Smooth muscle cell (in vitro differentiated cells): Measurements from ENCODE around the gene MTRR. TPM values are rescaled to one million over a fixed set of nuclear protein-coding genes. Genes with fewer than 3 reads are reported as not detected.

Experiments used
- DNase-seq: peaks from one replicate; lab custom pipeline; 2025; ENCODE audit not compliant: unreplicated experiment; lab: John Stamatoyannopoulos, UW
- H2AFZ ChIP-seq: fragments of 200-600 bp; sonication (generic); 2 replicates; pipeline ENCODE4 v1.6.0; 2016; ENCODE audit warnings: antibody characterized with exemption, low read depth, mild to moderate bottlenecking
- H3F3A ChIP-seq: fragments of 200-600 bp; sonication (generic); 2 replicates; pipeline ENCODE4 v1.6.0; 2017; ENCODE audit warnings: antibody characterized with exemption, low read depth
- H3K27ac ChIP-seq: fragments of 200-600 bp; sonication (generic); 2 replicates; pipeline ENCODE4 v1.5.1; 2016; ENCODE audit warnings: low read depth, mild to moderate bottlenecking
- H3K27me3 ChIP-seq: fragments of 200-600 bp; sonication (generic); 2 replicates; pipeline ENCODE4 v1.6.1; 2016; ENCODE audit warnings: low read depth, mild to moderate bottlenecking
- H3K36me3 ChIP-seq: fragments of 200-600 bp; sonication (generic); 2 replicates; pipeline ENCODE4 v1.5.1; 2016; ENCODE audit warnings: low read depth
- H3K4me1 ChIP-seq: fragments of 200-600 bp; sonication (generic); 2 replicates; pipeline ENCODE4 v1.5.1; 2016; ENCODE audit warnings: low read depth
- H3K4me2 ChIP-seq: fragments of 200-600 bp; sonication (generic); 2 replicates; pipeline ENCODE4 v1.6.0; 2016; ENCODE audit warnings: mild to moderate bottlenecking
- H3K4me3 ChIP-seq: fragments of 200-600 bp; sonication (generic); 2 replicates; pipeline ENCODE4 v1.5.1; 2016; ENCODE audit warnings: mild to moderate bottlenecking
- H3K79me2 ChIP-seq: fragments of 200-600 bp; sonication (generic); 2 replicates; pipeline ENCODE4 v1.6.0; 2016; ENCODE audit warnings: low read depth, mild to moderate bottlenecking
- H3K9ac ChIP-seq: fragments of 200-600 bp; sonication (generic); 2 replicates; pipeline ENCODE4 v1.6.0; 2016; ENCODE audit warnings: low read depth
- H3K9me3 ChIP-seq: fragments of 200-600 bp; sonication (generic); replicated peaks from 2 replicates; pipeline ENCODE4 v1.5.1; 2016; ENCODE audit warnings: low read depth
- H4K20me1 ChIP-seq: fragments of 200-600 bp; sonication (generic); 2 replicates; pipeline ENCODE4 v1.6.0; 2016; ENCODE audit warnings: low read depth
- CTCF ChIP-seq: fragments of 200-600 bp; sonication (generic); IDR thresholded peaks from 2 replicates; pipeline ENCODE4 v1.5.1; 2017; ENCODE audit warnings: borderline replicate concordance, mild to moderate bottlenecking, antibody characterized with exemption; ENCODE audit not compliant: insufficient read depth, poor library complexity, severe bottlenecking
- WGBS: methylation state at CpG from one replicate; pipeline ENCODE4 v1.1.7; 2016; ENCODE audit warnings: low lambda C conversion rate; 5-methylcytosine and 5-hydroxymethylcytosine counted together
- polyA plus RNA-seq: library from polyadenylated mRNA; unstranded; fragments of >200 nt; fragmentation: Nextera tagmentation; extraction: Ambion mirVana; gene quantifications from 2 replicates; pipeline ENCODE4 v1.2.1, GENCODE V29; 2016
- total RNA-seq: library from RNA; depleted of rRNA; stranded (reverse); fragments of >200 nt; gene quantifications from 2 replicates; pipeline ENCODE4 v1.2.3, GENCODE V29; 2014

MTRR gene
- total and polyA plus RNA-seq, 2 experiments from 2014 or later = 16.2 to 23.7 TPM

- peak; percentile 35 for DNase-seq
- H3K4me3 ChIP-seq = peak overlapping the region; percentile 80
- H3K79me2 ChIP-seq = no peaks in the 10 kb centered on the region
- no peaks in the 10 kb centered on the region for H3K4me1 ChIP-seq
- H2AFZ ChIP-seq = peak overlapping the region; percentile 64
- H3K36me3 ChIP-seq = no peaks in the 10 kb centered on the region
- WGBS = 3% methylated on average over 40 of the region's 44 CpGs
- no peaks in the 10 kb centered on the region for H4K20me1 ChIP-seq
- H3F3A ChIP-seq = no peaks in the 10 kb centered on the region
- TF ChIP-seq CTCF = peak; percentile 9
- no peaks in the 10 kb centered on the region for H3K27me3 ChIP-seq
- H3K27ac ChIP-seq = no peak overlapping the region
- H3K4me2 ChIP-seq = peak overlapping the region; percentile 95
- H3K9ac ChIP-seq = no peak overlapping the region
- H3K9me3 ChIP-seq = no peaks in the 10 kb centered on the region
Observed at GRCh38 chr5:7849681-7850394, 19.1 kb upstream of the MTRR start.

GRCh38 chr5:7850395-7851239 lies 18.3 kb upstream of the MTRR start, which contains the start of gene CFAP90:
TSS of gene CFAP90 (minus strand) at chr5:7851133. CDS start at chr5:7851021, 112 bp downstream.
- H3K9me3 ChIP-seq = no peaks in the 10 kb centered on the region
- H3K9ac ChIP-seq = peak within 1 kb of the TSS; percentile 80
- peak; percentile 41 for DNase-seq
- H3K4me2 ChIP-seq = peak within 1 kb of the TSS; percentile 95
- H3K4me1 ChIP-seq = no peaks in the 10 kb centered on the region
- no peaks in the 10 kb centered on the region for H4K20me1 ChIP-seq
- TF ChIP-seq CTCF = peak; percentile 55
- WGBS = under 1% methylated on average over 15 of the region's 76 CpGs
- H3K79me2 ChIP-seq = no peaks in the 10 kb centered on the region
- H3F3A ChIP-seq = no peaks in the 10 kb centered on the region
- H2AFZ ChIP-seq = peak within 1 kb of the TSS; percentile 96
- H3K27me3 ChIP-seq = no peaks in the 10 kb centered on the region
- no peaks in the 10 kb centered on the region for H3K36me3 ChIP-seq
- peak within 1 kb of the TSS; percentile 80 for H3K4me3 ChIP-seq
- no peak within 1 kb of the TSS for H3K27ac ChIP-seq

- H3K9me3 ChIP-seq = no peaks in the 10 kb centered on the region
- DNase-seq = no peak
- no peaks in the 10 kb centered on the region for H3K36me3 ChIP-seq
- no peaks in the 10 kb centered on the region for H4K20me1 ChIP-seq
- peak overlapping the region; percentile 95 for H3K4me2 ChIP-seq
- no peaks in the 10 kb centered on the region for H3K4me1 ChIP-seq
- H3K9ac ChIP-seq = no peak overlapping the region
- H3K4me3 ChIP-seq = peak overlapping the region; percentile 80
- no peaks in the 10 kb centered on the region for H3F3A ChIP-seq
- no peaks in the 10 kb centered on the region for H3K27me3 ChIP-seq
- WGBS = 53% methylated on average over 16 of the region's 16 CpGs
- H2AFZ ChIP-seq = peak overlapping the region; percentile 96
- H3K79me2 ChIP-seq = no peaks in the 10 kb centered on the region
- no peak overlapping the region for H3K27ac ChIP-seq
- TF ChIP-seq CTCF = no peak
Observed at GRCh38 chr5:7851240-7851592, 17.7 kb upstream of the MTRR start.
